ENCODE measurements around the gene PPP2R3A.
"Not testable (repeated sequence)": the region's sequence is repeated elsewhere in the genome, so short reads cannot be mapped to it uniquely, and the experiment has no call there.

PPP2R3A gene

GRCh38 chr3:136109499-136109898 is 144.0 kb downstream of the PPP2R3A start:
- FAIRE-seq = no peak

DNA sequence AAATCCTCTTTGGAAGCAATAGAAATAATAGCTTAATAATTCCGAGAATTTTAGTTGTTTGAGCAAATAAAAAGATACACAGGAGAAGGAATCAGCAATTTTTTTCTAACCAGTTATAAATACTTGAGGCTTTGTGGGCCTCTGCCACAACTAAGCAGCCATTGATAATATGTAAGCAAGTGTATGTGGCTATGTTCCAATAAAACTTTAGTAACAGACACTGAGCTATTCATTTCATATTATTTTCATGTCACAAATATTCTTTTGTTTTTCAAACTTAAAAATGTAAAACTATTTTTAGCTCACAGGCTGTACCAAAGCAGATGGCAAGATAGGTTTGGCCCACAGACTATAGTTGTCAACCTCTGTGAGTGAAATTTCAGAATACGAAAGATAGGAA is 145.0 kb downstream of the PPP2R3A start:
- FAIRE-seq = no peak

GRCh38 chr3:136114421-136114820 is 148.9 kb downstream of the PPP2R3A start:
- no peak for FAIRE-seq

DNA sequence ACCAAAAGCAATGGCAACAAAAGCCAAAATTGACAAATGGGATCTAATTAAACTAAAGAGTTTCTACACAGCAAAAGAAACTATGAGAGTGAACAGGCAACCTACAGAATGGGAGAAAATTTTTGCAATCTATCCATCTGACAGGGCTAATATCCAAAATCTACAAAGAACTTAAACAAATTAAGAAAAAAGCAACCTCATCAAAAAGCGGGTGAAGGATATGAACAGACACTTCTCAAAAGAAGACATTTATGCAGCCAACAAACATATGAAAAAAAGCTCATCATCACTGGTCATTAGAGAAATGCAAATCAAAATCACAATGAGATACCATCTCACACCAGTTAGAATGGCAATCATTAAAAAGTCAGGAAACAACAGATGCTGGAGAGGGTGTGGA is 153.8 kb downstream of the PPP2R3A start:
- FAIRE-seq = not testable (repeated sequence)

DNA sequence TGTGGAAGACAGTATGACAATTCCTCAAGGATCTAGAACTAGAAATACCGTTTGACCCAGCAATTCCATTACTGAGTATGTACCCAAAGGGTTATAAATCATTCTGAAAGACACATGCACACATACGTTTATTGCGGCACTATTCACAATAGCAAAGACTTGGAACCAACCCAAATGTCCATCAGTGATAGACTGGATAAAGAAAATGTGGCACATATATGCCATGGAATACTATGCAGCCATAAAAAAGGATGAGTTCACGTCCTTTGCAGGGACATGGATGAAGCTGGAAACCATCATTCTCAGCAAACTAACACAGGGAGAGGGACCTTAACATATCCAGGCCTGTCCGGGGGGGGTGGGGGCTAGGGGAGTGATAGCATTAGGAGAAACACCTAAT is 154.3 kb downstream of the PPP2R3A start:
- FAIRE-seq = not testable (repeated sequence)

- FAIRE-seq = no peak
Measured at GRCh38 chr3:136120373-136121348, 155.1 kb downstream of the PPP2R3A start.

GRCh38 chr3:136122006-136122405 is 156.5 kb downstream of the PPP2R3A start:
- FAIRE-seq = no peak

DNA sequence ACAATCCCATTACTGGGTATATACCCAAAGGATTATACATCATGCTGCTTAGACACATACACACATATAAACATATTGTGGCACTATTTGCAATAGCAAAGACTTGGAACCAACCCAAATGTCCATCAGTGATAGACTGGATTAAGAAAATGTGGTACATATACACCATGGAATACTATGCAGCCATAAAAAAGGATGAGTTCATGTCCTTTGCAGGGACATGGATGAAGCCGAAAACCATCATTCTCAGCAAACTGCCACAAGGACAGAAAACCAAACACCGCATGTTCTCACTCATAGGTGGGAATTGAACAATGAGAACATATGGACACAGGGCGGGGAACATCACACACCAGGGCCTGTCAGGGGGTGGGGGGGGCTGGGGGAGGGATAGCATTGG is 166.1 kb downstream of the PPP2R3A start:
- not testable (repeated sequence) for FAIRE-seq

DNA sequence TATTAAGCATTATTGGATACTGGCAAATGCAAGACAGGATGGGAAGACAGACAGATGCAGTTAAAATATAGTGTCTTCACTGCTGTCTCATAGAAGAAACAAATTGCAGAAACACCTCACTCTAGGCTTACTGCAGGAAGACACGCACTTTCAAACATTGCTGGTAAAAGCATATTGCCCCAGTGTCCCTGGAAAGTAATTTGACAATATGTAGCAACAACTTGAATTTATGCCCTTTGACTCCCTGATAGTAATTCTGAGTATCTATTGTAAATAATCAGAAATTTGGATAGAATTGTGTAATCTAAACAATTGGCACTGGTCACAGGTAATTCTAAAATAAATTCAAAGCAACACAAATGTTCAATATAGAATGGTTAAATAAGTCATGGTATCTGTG is 168.6 kb downstream of the PPP2R3A start:
- no peak for FAIRE-seq

GRCh38 chr3:136135039-136135802 is 169.7 kb downstream of the PPP2R3A start:
- FAIRE-seq = no peak

GRCh38 chr3:136136454-136136853 is 170.9 kb downstream of the PPP2R3A start:
- no peak for FAIRE-seq

DNA sequence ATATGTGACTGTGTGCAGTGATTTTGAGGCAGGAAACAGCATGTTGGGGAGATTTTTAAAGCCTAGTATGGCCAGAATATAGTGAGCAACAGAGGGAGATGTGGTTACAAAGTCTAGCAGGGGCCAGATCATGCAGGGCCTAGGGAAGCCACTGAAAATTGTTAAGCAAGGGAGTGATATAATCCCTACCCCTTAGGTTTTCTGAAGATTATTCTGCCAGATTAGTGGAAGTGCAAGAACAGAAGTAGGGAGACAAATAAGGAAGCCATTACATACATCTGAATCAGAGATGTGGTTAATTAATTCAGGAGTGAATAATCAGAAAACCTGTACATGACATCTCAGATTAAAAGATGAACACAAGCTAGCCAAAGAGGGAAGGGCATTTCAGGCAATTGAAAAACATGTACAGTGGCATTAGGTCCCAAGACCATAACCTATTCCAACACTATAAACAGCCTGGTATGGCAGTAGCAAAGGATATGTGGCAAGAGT is 175.8 kb downstream of the PPP2R3A start:
- FAIRE-seq = no peak

DNA sequence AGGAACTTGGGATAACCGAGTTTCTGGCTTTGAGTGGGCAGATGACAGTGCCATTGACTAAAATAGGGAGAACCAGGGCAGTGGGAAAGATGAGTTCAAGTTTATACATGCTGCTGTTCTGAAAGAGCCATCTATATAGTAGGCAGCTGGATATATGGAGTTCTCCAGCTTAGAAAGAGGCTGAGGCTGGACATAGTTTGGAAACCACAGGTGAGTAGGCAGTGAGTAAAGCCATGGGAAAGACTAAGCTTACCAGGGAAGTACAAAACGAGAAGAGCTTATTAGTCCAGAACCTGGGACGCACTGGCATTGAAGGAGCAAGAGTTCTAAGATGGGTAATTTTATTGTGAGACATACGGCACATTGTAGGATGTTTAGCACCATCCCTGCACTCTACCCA is 176.4 kb downstream of the PPP2R3A start:
- FAIRE-seq = no peak

DNA sequence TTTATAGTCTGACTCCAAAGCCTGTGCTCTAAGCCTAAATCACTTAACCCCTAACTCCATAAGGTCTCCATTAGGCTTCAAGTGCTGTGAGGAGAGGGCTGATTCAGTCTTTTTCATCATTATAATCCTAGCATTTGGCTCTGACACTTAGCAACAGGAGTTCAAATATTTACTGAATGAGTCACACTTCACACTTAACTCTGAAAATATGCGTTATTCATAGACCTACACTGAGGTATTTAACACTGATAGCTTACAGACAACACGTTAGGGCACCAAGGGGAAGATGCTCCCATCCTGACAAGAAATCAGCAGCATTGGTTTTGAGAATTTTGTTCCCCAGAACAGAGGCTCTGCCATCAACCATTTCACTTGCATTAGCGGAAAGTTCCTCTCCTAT is 177.1 kb downstream of the PPP2R3A start:
- no peak for FAIRE-seq

- not testable (repeated sequence) for FAIRE-seq
Measured at GRCh38 chr3:136144397-136144796, 178.9 kb downstream of the PPP2R3A start.

DNA sequence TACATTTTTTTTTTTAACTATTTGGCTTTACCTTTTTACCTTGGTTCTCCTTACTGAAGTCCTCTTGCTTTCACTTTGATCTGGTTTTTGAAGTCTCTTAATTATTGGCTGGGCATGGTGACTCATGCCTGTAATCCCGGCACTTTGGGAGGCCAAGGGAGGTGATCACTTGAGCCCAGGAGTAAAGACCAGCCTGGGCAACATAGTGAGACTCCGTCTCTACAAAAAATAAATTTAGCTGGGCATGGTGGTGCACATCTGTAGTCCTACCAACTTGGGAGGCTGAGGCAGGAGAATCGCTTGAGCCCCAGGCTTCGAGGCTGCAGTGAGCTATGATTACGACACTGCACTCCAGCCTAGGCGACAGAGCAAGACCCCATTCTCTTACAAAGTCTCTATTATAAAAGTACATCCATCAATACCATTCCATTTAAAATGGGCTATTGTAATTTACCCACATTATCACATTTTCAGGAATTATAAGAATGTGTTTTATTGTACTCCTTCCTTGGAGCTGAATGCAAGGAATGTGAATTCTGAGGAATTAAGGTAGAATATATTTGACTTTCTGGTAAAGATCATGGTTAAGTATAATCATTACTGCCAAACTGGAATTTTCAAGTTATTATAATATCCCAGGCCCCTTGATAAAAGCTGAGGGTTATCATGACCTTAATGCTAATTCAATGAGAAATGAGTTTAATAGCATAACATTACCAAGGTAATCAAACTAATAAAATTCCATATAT is 181.6 kb downstream of the PPP2R3A start:
- FAIRE-seq = no peak

DNA sequence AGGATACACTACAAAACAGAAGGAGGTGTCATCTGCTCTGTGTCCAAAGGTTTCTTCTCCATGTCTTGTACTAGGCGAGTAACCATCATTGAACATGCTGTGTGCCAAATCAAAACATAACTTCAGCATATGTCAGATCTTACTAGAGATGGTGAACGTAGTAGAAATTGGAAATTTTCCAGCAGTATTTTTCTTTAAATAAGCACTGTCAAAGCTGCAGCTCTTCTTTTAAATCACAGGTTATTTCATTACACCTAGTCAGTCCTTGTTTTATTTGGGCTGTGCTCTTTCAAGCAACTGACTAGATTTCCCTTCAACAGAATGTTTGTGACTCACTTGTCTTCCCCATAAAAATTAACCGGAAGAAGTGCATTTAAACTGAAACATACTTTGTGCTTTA is 184.1 kb downstream of the PPP2R3A start:
- no peak for FAIRE-seq

DNA sequence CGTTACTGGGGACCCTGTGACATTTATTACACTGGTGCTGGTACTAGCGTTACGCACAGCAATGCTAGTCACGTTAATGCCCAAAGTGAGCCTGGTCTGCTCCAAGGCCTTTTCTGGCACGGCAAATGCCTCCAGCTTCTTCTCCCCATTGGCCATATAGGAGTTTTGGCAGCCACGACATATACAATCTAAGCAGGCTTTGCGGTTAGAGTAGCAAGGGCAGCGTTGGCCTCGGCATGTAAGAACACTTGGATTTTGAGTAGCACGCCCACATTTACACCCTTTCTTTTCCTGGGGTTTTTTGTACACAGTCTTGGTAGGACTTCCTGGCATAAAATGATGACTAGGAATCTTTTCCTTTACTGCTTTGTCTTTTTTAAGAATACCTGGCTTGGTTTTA is 185.7 kb downstream of the PPP2R3A start:
- FAIRE-seq = no peak

GRCh38 chr3:136152176-136152843 is 186.8 kb downstream of the PPP2R3A start:
- FAIRE-seq = no peak

- FAIRE-seq = no peak
Measured at GRCh38 chr3:136152963-136153362, 187.4 kb downstream of the PPP2R3A start.

DNA sequence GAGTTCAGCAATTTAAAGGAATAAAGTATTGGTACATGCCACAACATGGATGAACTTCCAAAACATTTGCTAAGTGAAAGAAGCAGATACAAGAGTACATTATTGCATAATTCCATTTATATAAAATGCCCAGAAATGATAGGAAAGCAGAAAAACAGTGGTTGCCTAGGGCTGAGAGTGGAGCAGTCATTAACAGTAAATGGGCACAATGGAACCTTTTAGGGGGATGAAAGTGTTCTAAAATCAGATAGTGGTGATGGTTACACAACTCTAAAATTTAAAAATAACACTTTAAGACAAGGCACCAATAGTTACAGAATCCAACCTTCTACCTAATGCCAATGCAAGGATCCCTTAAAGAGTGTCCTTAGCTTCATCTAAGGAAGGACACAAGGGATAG is 196.0 kb downstream of the PPP2R3A start:
- no peak for FAIRE-seq

GRCh38 chr3:136162322-136162721 is 196.8 kb downstream of the PPP2R3A start:
- no peak for FAIRE-seq

Measured in TTC549 (cell line).